Esophagus squamous epithelium (tissue), 5 donors: Measurements from ENCODE around the gene RAET1E. TPM values are rescaled to one million over a fixed set of nuclear protein-coding genes. Genes with fewer than 3 reads are reported as not detected.

Source experiments
- DNase-seq: peaks from one replicate; lab custom pipeline; 2025; lab: John Stamatoyannopoulos, UW
- H3K27ac ChIP-seq, 4 donors: fragments of 200-600 bp; sonication (generic); one replicate each; pipeline ENCODE4 v1.5.1; 2016 to 2019; ENCODE audit warnings: mild to moderate bottlenecking in 1 of 4
- H3K27me3 ChIP-seq, 4 donors: fragments of 200-600 bp; sonication (generic); 1 replicate in 3 of 4; 2 replicates in 1 of 4; pipeline versions ENCODE4 v1.5.1 to v1.6.0; 2017 to 2021; ENCODE audit warnings: antibody characterized with exemption in 1 of 4
- H3K36me3 ChIP-seq, 3 donors: fragments of 200-600 bp; sonication (generic); one replicate each; pipeline ENCODE4 v1.5.1; 2016 to 2019
- H3K4me1 ChIP-seq, 3 donors: fragments of 200-600 bp; sonication (generic); one replicate each; pipeline ENCODE4 v1.5.1; 2017 to 2019
- H3K4me3 ChIP-seq, 4 donors: fragments of 200-600 bp; sonication (generic); 1 replicate in 3 of 4; 2 replicates in 1 of 4; pipeline ENCODE4 v1.5.1; 2016 to 2019; ENCODE audit warnings: mild to moderate bottlenecking in 2 of 4, moderate library complexity in 1 of 4
- H3K9me3 ChIP-seq, 3 donors: fragments of 200-600 bp; sonication (generic); one replicate each; pipeline ENCODE4 v1.5.1; 2016 to 2019
- POLR2A ChIP-seq, 4 donors: fragments of 450-650 bp; IDR thresholded peaks; one replicate each; pipeline ENCODE4 v1.6.1; 2017; ENCODE audit warnings: antibody characterized with exemption in 4 of 4, mild to moderate bottlenecking in 4 of 4, moderate library complexity in 3 of 4
- WGBS, 2 donors: methylation state at CpG; one replicate each; pipeline ENCODE4 v1.1.5; 2018; 5-methylcytosine and 5-hydroxymethylcytosine counted together
- intact Hi-C: fragments of 100-400 bp; cut with DNase I; formaldehyde crosslinking; loops from one replicate; pipeline ENCODE4 v1.15.0; 2022
- total RNA-seq, 4 donors: library from RNA; depleted of rRNA; stranded (reverse); fragments of >200 nt; gene quantifications; one replicate each; pipeline ENCODE4 v1.1.0, GENCODE V29; 2016
- TF ChIP-seq, protein P1 (sequence below), 6 experiments: fragments of 450-650 bp in 4 of 6; fragments of 200-600 bp in 2 of 6; sonication (generic) in 2 of 6; IDR thresholded peaks; one replicate each; pipeline ENCODE4 v1.5.1; 2016 to 2019; ENCODE audit warnings: antibody characterized with exemption in 6 of 6, mild to moderate bottlenecking in 4 of 6, moderate library complexity in 4 of 6
- donor health status: DM: yes; HTN: yes; CAD: no.

The RAET1E gene
- total RNA-seq, 4 donors from 2014 or later, result 50.1 to 90.1 (median 67.9) TPM

- Histone ChIP-seq H3K9me3 (peaks cover 0 to 12% (median 7%) of the 10 kb centered on the region in 3 donors), H3K36me3 (no peaks in the 10 kb centered on the region), H3K4me1 (peaks cover 1 to 18% (median 1%) of the 10 kb centered on the region in 3 donors), H3K27ac (no peak overlapping the region), H3K4me3 (no peak overlapping the region), H3K27me3 (no peaks in the 10 kb centered on the region)
- no peak for DNase-seq
- intact Hi-C loops, result no loop called here
- TF ChIP-seq POLR2A (IDR thresholded peaks at IDR 0.05), result no peak
- TF ChIP-seq, protein P1, sequence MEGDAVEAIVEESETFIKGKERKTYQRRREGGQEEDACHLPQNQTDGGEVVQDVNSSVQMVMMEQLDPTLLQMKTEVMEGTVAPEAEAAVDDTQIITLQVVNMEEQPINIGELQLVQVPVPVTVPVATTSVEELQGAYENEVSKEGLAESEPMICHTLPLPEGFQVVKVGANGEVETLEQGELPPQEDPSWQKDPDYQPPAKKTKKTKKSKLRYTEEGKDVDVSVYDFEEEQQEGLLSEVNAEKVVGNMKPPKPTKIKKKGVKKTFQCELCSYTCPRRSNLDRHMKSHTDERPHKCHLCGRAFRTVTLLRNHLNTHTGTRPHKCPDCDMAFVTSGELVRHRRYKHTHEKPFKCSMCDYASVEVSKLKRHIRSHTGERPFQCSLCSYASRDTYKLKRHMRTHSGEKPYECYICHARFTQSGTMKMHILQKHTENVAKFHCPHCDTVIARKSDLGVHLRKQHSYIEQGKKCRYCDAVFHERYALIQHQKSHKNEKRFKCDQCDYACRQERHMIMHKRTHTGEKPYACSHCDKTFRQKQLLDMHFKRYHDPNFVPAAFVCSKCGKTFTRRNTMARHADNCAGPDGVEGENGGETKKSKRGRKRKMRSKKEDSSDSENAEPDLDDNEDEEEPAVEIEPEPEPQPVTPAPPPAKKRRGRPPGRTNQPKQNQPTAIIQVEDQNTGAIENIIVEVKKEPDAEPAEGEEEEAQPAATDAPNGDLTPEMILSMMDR (IDR thresholded peaks at IDR 0.05), result no peak
- 86 to 97% methylated on average over 1 to 4 of the region's 4 CpGs for WGBS, 2 donors
Measured at GRCh38 chr6:149906405-149906804, 8.5 kb upstream of the RAET1E start.

- H3K9me3 ChIP-seq, result peaks cover 0 to 12% (median 7%) of the 10 kb centered on the region in 3 donors
- no peak overlapping the region for H3K27ac ChIP-seq
- peaks cover 6 to 23% (median 6%) of the 10 kb centered on the region in 3 donors for H3K4me1 ChIP-seq
- TF ChIP-seq, protein P1 (IDR thresholded peaks at IDR 0.05), result no peak
- no peak for TF ChIP-seq POLR2A (IDR thresholded peaks at IDR 0.05)
- H3K4me3 ChIP-seq, result no peak overlapping the region
- H3K36me3 ChIP-seq, result no peaks in the 10 kb centered on the region
- intact Hi-C loops, result no loop called here
- no peak for DNase-seq
- WGBS, 2 donors, result 78% methylated on average over 5 of the region's 6 CpGs; no CpG with 5 or more reads in 1 of the 2 donors
- H3K27me3 ChIP-seq, result no peaks in the 10 kb centered on the region
Measured at GRCh38 chr6:149905911-149906371, 8.0 kb upstream of the RAET1E start.

- no peak overlapping the region for H3K27ac ChIP-seq
- intact Hi-C loops, result no loop called here
- no peak for TF ChIP-seq POLR2A (IDR thresholded peaks at IDR 0.05)
- TF ChIP-seq, protein P1 (IDR thresholded peaks at IDR 0.05), result no peak
- peaks cover 0 to 12% (median 7%) of the 10 kb centered on the region in 3 donors for H3K9me3 ChIP-seq
- no peak overlapping the region for H3K4me3 ChIP-seq
- no peak for DNase-seq
- H3K27me3 ChIP-seq, result no peaks in the 10 kb centered on the region
- 90% methylated on average over 4 of the region's 18 CpGs; no CpG with 5 or more reads in 1 of the 2 donors for WGBS, 2 donors
- H3K4me1 ChIP-seq, result peaks cover 7 to 28% (median 8%) of the 10 kb centered on the region in 3 donors
- H3K36me3 ChIP-seq, result no peaks in the 10 kb centered on the region
Measured at GRCh38 chr6:149905371-149905910, 7.5 kb upstream of the RAET1E start.

DNA sequence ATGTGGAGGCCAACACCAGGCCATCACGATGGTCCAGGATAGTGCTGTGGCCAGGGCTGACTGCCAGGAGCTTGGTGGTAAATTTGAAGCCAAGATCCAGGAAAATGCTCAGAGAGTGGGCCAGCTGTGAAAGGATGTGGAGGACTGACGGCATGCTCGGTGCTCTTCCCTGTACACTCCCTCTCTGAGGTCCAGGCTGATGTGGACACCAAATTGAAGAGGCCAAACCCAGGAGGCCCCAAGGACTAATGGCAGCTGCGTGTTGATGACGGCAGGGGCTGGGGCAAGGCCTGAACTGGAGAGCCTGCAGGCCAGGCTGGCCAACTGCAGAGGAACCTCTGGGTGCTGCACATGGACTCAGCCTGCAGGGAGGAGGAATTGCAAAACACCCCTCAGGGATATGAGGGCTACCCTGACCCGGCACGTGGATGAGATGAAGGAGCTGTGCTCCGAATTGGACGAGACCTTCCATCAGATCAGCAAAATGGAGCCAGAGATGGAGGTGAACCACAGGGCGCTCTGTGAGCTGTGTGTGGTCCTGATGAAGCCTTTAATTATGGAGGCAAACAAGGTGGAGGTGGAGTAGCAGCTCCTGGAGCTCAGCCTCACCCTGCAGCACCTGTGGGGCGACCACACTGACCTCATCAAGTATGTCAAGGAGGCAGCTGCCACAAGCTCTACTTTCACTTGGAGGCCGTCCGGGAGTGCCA is 6.9 kb upstream of the RAET1E start:
- TF ChIP-seq, protein P1 (IDR thresholded peaks at IDR 0.05), result no peak
- no peak for TF ChIP-seq POLR2A (IDR thresholded peaks at IDR 0.05)
- WGBS, 2 donors, result 90 to 91% methylated on average over 8 to 9 of the region's 13 CpGs

More for the DNA sequence above, 6.9 kb upstream of the RAET1E start:
- H3K27ac ChIP-seq, result no peak overlapping the region
- no peak for DNase-seq
- peaks cover 0 to 12% (median 7%) of the 10 kb centered on the region in 3 donors for H3K9me3 ChIP-seq
- intact Hi-C loops, result no loop called here
- H3K27me3 ChIP-seq, result no peaks in the 10 kb centered on the region
- H3K4me3 ChIP-seq, result no peak overlapping the region
- no peaks in the 10 kb centered on the region for H3K36me3 ChIP-seq
- peaks cover 12 to 34% (median 13%) of the 10 kb centered on the region in 3 donors for H3K4me1 ChIP-seq
